Esophagus muscularis mucosa (tissue), 4 donors: ENCODE data around the gene SART1. TPM values are rescaled to one million over a fixed set of nuclear protein-coding genes. Genes with fewer than 3 reads are reported as not detected.

Experiments
- DNase-seq: peaks from one replicate; pipeline ENCODE4 v3.0.0-alpha.2; 2017; ENCODE audit errors: extremely low spot score
- H3K27ac ChIP-seq, 4 donors: fragments of 200-600 bp; sonication (generic); replicated peaks in 1 of 4; 1 replicate in 3 of 4; 2 replicates in 1 of 4; pipeline ENCODE4 v1.5.1; 2016 to 2019; ENCODE audit warnings: mild to moderate bottlenecking in 1 of 4
- H3K27me3 ChIP-seq, 4 donors: fragments of 200-600 bp; sonication (generic); one replicate each; pipeline versions ENCODE4 v1.5.1 to v1.6.0; 2016 to 2019
- H3K36me3 ChIP-seq, 4 donors: fragments of 200-600 bp; sonication (generic); one replicate each; pipeline ENCODE4 v1.5.1; 2016 to 2019
- H3K4me1 ChIP-seq, 4 donors: fragments of 200-600 bp; sonication (generic); one replicate each; pipeline ENCODE4 v1.5.1; 2016 to 2019
- H3K4me3 ChIP-seq, 4 donors: fragments of 200-600 bp; sonication (generic); 1 replicate in 2 of 4; 2 replicates in 2 of 4; pipeline ENCODE4 v1.5.1; 2016 to 2019; ENCODE audit warnings: mild to moderate bottlenecking in 4 of 4, moderate library complexity in 1 of 4
- H3K9me3 ChIP-seq, 4 donors: fragments of 200-600 bp; sonication (generic); 1 replicate in 3 of 4; 2 replicates in 1 of 4; pipeline ENCODE4 v1.5.1; 2016 to 2019
- EP300 ChIP-seq: sonication (generic); formaldehyde crosslinking; IDR thresholded peaks from one replicate; pipeline ENCODE4 v1.6.1; 2017; ENCODE audit warnings: antibody characterized with exemption
- POLR2A ChIP-seq: fragments of 450-650 bp; IDR thresholded peaks from one replicate; pipeline ENCODE4 v1.6.1; 2017; ENCODE audit warnings: antibody characterized with exemption, moderate library complexity, mild to moderate bottlenecking, low read depth
- POLR2AphosphoS5 ChIP-seq, 2 donors: sonication (generic); formaldehyde crosslinking; IDR thresholded peaks; one replicate each; pipeline ENCODE4 v1.6.1; 2017; ENCODE audit warnings: antibody characterized with exemption in 2 of 2
- WGBS: methylation state at CpG from one replicate; pipeline ENCODE4 v1.1.5; 2018; 5-methylcytosine and 5-hydroxymethylcytosine counted together
- intact Hi-C: fragments of 100-400 bp; cut with DNase I; formaldehyde crosslinking; loops from one replicate; pipeline ENCODE4 v1.15.1; 2023
- total RNA-seq, 4 donors: library from RNA; depleted of rRNA; stranded (reverse); fragments of >200 nt; gene quantifications; one replicate each; pipeline versions ENCODE4 v1.1.0 to v1.2.1, GENCODE V29; 2016
- TF ChIP-seq, protein P1 (sequence below), 3 experiments: fragments of 200-600 bp in 2 of 3; fragments of 450-650 bp in 1 of 3; sonication (generic) in 2 of 3; IDR thresholded peaks; one replicate each; pipeline ENCODE4 v1.5.1; 2017 to 2019; ENCODE audit warnings: antibody characterized with exemption in 3 of 3, mild to moderate bottlenecking in 2 of 3, moderate library complexity in 1 of 3

SART1 gene
- total RNA-seq, 4 donors from 2014 or later, result 47.8 to 65.0 (median 58.7) TPM

DNA sequence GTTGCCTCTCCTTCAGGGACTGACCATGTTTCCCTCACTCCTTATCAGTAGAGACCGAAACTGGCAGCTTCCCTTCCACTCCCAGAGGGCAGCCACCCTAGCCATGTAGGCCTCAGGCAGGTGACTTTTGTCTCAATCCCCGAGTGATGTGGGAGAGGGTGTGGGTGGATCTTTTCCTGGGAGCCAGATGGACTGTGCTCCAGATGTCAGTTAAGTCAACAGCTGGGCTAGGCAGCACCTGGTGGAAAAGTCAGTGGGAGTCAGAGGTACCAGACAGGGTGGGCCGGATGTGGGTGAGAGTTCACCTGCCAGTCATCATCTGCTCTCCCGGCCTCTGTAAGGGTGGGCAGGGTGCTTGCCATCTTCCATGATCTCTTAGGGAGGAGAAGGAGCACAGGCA, 42.7 kb downstream of the SART1 start:
- no peak overlapping the region for H3K27ac ChIP-seq

DNA sequence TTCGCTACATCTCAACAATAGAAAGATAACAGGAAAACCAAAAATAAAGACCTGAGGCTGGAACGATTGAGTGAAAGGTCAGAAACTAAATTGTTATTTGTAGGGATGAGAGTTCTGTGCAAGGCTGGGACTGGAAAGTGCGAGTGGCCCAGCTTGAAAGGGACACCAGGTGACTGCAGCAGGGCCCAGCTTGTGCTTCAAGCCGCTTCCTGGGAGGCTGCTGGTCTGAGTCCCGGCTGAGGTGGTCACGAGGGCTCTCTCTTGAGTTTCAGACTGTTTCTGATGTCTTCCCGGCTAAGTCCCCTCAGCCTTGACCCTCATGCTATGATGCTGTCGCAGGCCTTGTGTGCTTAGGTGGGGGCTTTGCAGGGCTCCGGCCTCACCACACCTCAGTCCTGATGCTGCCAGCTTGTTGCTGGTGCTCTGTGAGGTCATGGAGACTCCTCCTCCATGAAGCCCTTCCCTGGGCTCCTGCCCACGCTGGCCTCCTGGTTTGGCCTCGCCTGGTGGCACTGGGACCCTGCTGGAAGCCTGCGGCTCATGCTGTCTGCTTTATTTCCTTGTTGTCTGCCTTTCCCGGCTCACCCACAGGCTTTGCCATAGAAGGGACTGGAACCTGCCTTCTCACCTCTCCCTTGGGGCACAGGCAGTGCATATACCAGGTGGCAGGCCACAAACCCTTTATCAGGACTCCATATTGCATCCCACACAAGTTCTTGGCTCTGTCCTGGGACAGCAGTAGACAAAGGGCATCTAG, 44.8 kb downstream of the SART1 start:
- WGBS, result 76% methylated on average over 10 of the region's 13 CpGs
- intact Hi-C loops, result no loop called here
- H3K9me3 ChIP-seq, result no peaks in the 10 kb centered on the region
- no peak for DNase-seq
- peaks cover 0 to 28% (median 27%) of the 10 kb centered on the region in 4 donors for H3K36me3 ChIP-seq
- TF ChIP-seq, protein P1, sequence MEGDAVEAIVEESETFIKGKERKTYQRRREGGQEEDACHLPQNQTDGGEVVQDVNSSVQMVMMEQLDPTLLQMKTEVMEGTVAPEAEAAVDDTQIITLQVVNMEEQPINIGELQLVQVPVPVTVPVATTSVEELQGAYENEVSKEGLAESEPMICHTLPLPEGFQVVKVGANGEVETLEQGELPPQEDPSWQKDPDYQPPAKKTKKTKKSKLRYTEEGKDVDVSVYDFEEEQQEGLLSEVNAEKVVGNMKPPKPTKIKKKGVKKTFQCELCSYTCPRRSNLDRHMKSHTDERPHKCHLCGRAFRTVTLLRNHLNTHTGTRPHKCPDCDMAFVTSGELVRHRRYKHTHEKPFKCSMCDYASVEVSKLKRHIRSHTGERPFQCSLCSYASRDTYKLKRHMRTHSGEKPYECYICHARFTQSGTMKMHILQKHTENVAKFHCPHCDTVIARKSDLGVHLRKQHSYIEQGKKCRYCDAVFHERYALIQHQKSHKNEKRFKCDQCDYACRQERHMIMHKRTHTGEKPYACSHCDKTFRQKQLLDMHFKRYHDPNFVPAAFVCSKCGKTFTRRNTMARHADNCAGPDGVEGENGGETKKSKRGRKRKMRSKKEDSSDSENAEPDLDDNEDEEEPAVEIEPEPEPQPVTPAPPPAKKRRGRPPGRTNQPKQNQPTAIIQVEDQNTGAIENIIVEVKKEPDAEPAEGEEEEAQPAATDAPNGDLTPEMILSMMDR (IDR thresholded peaks at IDR 0.05), result no peak
- TF ChIP-seq POLR2A (no peak), EP300 (no peak), POLR2AphosphoS5 (IDR thresholded peaks at IDR 0.05) (no peak)
- peaks cover 0 to under 1% (median 0%) of the 10 kb centered on the region in 4 donors for H3K27me3 ChIP-seq
- H3K27ac ChIP-seq, result no peak overlapping the region
- H3K4me1 ChIP-seq, result peaks cover 8 to 20% (median 11%) of the 10 kb centered on the region in 4 donors
- no peak overlapping the region for H3K4me3 ChIP-seq

More for the DNA sequence above, 42.7 kb downstream of the SART1 start:
- WGBS, result 82% methylated on average over 2 of the region's 4 CpGs
- TF ChIP-seq, protein P1 (IDR thresholded peaks at IDR 0.05), result no peak
- no peak for TF ChIP-seq EP300
- TF ChIP-seq POLR2AphosphoS5 (IDR thresholded peaks at IDR 0.05), result no peak
- TF ChIP-seq POLR2A, result no peak
- Histone ChIP-seq H3K4me1 (peaks cover 20 to 38% (median 29%) of the 10 kb centered on the region in 4 donors), H3K9me3 (no peaks in the 10 kb centered on the region), H3K36me3 (peaks cover 9 to 41% (median 40%) of the 10 kb centered on the region in 4 donors), H3K27me3 (no peaks in the 10 kb centered on the region), H3K4me3 (no peak overlapping the region)
- no peak for DNase-seq
- intact Hi-C loops, result loop anchor here (5.0 kb wide), 2 partner anchors 42 to 117 kb away; partner anchors contain the start of genes FIBP and SART1

DNA sequence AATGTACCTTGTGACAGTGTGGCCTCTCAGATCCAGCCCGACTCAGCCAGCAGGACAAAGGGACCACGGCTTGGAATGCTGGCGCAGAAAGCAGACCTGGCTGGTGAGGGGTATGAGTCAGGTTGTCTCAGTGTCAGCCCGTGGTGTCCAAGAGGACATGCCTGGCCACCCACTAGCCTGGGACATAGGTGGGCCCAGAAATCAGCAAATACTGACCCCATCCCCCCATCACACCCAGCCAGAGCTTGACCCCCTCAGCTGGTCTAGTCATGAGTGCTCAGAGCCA, 45.3 kb downstream of the SART1 start:
- no peak overlapping the region for H3K4me3 ChIP-seq
- 84% methylated on average over 4 of the region's 4 CpGs for WGBS
- TF ChIP-seq EP300, result no peak
- no peak for TF ChIP-seq POLR2A
- TF ChIP-seq, protein P1 (IDR thresholded peaks at IDR 0.05), result no peak
- no peak for TF ChIP-seq POLR2AphosphoS5 (IDR thresholded peaks at IDR 0.05)
- DNase-seq, result no peak
- no peak overlapping the region for H3K27ac ChIP-seq
- intact Hi-C loops, result no loop called here
- peaks cover 0 to 5% (median 4%) of the 10 kb centered on the region in 4 donors for H3K27me3 ChIP-seq
- H3K9me3 ChIP-seq, result no peaks in the 10 kb centered on the region
- H3K36me3 ChIP-seq, result peaks cover 0 to 28% (median 27%) of the 10 kb centered on the region in 4 donors
- peaks cover 12 to 21% (median 15%) of the 10 kb centered on the region in 4 donors for H3K4me1 ChIP-seq

DNA sequence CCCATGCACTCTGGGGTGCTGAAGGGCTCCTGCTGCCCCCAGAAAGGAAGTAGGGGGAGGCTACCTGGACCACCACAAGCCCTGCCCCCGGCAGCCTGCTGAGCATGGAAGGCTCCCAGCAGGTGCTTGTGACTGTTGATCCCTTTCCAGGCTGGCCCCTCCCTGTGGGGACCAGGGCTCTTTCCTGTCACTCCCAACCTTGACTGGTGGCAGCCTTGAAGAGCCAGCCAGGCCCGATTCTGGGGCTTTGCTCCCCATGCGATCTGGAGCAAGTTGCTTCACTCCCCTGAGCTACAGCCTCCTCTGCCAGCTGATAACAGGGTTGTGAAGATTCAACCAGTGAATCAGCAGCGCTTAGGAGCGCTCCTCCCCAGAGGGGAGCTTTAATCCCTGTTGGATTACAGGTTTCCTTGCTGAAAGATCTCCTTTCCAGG, 45.7 kb downstream of the SART1 start:
- Histone ChIP-seq H3K4me1 (peaks cover 16 to 25% (median 19%) of the 10 kb centered on the region in 4 donors), H3K27ac (no peak overlapping the region), H3K9me3 (no peaks in the 10 kb centered on the region), H3K27me3 (peaks cover 0 to 9% (median 8%) of the 10 kb centered on the region in 4 donors), H3K4me3 (no peak overlapping the region), H3K36me3 (peaks cover 0 to 28% (median 27%) of the 10 kb centered on the region in 4 donors)
- 73% methylated on average over 2 of the region's 5 CpGs for WGBS
- TF ChIP-seq POLR2A (no peak), EP300 (no peak), POLR2AphosphoS5 (IDR thresholded peaks at IDR 0.05) (no peak)
- TF ChIP-seq, protein P1 (IDR thresholded peaks at IDR 0.05), result no peak
- DNase-seq, result no peak
- intact Hi-C loops, result no loop called here
